GM19043 (cell line): Measurements from ENCODE around the gene RABL3.
"Not testable (repeated sequence)": the region's sequence is repeated elsewhere in the genome, so short reads cannot be mapped to it uniquely, and the experiment has no call there.

Experiments
- ATAC-seq: cut with Tn5 transposase; IDR thresholded peaks from one replicate; pipeline ENCODE4 v1.9.1; 2021; ENCODE audit warnings: low read depth; ENCODE audit not compliant: unreplicated experiment

RABL3 gene

GRCh38 chr3:120684896-120685295 lies 57.4 kb downstream of the RABL3 start:
- ATAC-seq: no peak

- no peak for ATAC-seq
These were observed 58.5 kb downstream of the RABL3 start for GRCh38 chr3:120683671-120684301.

- no peak for ATAC-seq
These were observed 59.1 kb downstream of the RABL3 start for GRCh38 chr3:120683213-120683612.

- ATAC-seq: no peak
These were observed 60.1 kb downstream of the RABL3 start, which contains the start of gene HGD for GRCh38 chr3:120682095-120682681. TSS of gene HGD (minus strand) at chr3:120682239. CDS start at chr3:120682111, 128 bp downstream.

GRCh38 chr3:120681506-120682038 lies 60.7 kb downstream of the RABL3 start:
- ATAC-seq: no peak

GRCh38 chr3:120681018-120681417 lies 61.3 kb downstream of the RABL3 start:
- ATAC-seq: no peak

GRCh38 chr3:120680193-120680894 lies 62.0 kb downstream of the RABL3 start:
- ATAC-seq: no peak

GRCh38 chr3:120678984-120679383 lies 63.3 kb downstream of the RABL3 start:
- ATAC-seq: peak; percentile 37

- peak; percentile 89 for ATAC-seq
These were observed 63.9 kb downstream of the RABL3 start for GRCh38 chr3:120678331-120678947.

GRCh38 chr3:120677193-120677592 lies 65.1 kb downstream of the RABL3 start:
- ATAC-seq: not testable (repeated sequence)

- ATAC-seq: no peak
These were observed 69.2 kb downstream of the RABL3 start for GRCh38 chr3:120673116-120673515.

- ATAC-seq: no peak
These were observed 71.7 kb downstream of the RABL3 start for GRCh38 chr3:120670576-120670975.

GRCh38 chr3:120664926-120665325 lies 77.4 kb downstream of the RABL3 start:
- ATAC-seq: no peak

- no peak for ATAC-seq
These were observed 80.4 kb downstream of the RABL3 start for GRCh38 chr3:120661945-120662344.

GRCh38 chr3:120661106-120661905 lies 81.0 kb downstream of the RABL3 start:
- ATAC-seq: no peak

- no peak for ATAC-seq
These were observed 82.5 kb downstream of the RABL3 start for GRCh38 chr3:120659834-120660233.

GRCh38 chr3:120659285-120659684 lies 83.0 kb downstream of the RABL3 start:
- ATAC-seq: no peak

- ATAC-seq: no peak
These were observed 89.3 kb downstream of the RABL3 start for GRCh38 chr3:120652896-120653545.

GRCh38 chr3:120652281-120652680 lies 90.0 kb downstream of the RABL3 start:
- no peak for ATAC-seq

GRCh38 chr3:120650311-120650710 lies 92.0 kb downstream of the RABL3 start:
- no peak for ATAC-seq
